Stimulated activated CD4-positive, alpha-beta T cell treated with anti-CD3 and anti-CD28 coated beads, Interleukin-2, amount 100 ng/mL, for 48 hours (primary cell): ENCODE results near the gene CHRNE.
"Not testable (repeated sequence)": the region's sequence is repeated elsewhere in the genome, so short reads cannot be mapped to it uniquely, and the experiment has no call there.

Experiments used
- DNase-seq, 2 donors: peaks; one replicate each; pipeline ENCODE4 v3.0.0-alpha.2; 2020

CHRNE gene

DNA sequence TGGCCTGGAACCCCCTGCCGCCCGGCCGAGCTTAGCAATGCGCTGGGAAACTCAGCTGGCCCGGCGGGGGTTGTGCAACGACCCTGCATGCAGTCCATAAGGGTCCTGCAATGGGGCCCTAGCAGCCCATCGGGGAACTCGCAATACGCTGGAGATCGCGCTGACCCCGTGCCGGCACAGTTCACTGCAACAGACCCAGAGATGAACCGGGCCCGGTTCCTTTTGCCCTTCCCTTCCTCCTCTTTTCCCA, 36.6 kb upstream of the CHRNE start:
- no peak for DNase-seq

- DNase-seq: no peak
Measured at GRCh38 chr17:4938688-4939545, 36.0 kb upstream of the CHRNE start.

GRCh38 chr17:4938069-4938491, 35.2 kb upstream of the CHRNE start:
- DNase-seq: no peak

GRCh38 chr17:4937553-4937952, 34.7 kb upstream of the CHRNE start:
- DNase-seq: no peak

GRCh38 chr17:4936436-4936835, 33.5 kb upstream of the CHRNE start:
- DNase-seq: no peak

GRCh38 chr17:4935650-4936049, 32.8 kb upstream of the CHRNE start:
- DNase-seq: no peak

- DNase-seq: no peak
Measured at GRCh38 chr17:4934173-4934979, 31.5 kb upstream of the CHRNE start.

DNA sequence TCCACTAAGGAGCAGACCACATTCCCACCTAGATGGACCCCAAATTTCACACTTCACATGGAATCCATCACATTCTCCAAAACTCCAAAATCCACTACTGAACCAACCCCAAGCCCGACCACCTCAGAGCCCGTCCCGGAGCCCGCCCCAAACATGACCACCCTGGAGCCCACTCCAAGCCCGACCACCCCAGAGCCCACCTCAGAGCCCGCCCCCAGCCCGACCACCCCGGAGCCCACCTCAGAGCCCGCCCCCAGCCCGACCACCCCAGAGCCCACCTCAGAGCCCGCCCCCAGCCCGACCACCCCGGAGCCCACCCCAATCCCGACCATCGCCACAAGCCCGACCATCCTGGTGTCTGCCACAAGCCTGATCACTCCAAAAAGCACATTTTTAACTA, 30.7 kb upstream of the CHRNE start:
- DNase-seq: no peak

DNA sequence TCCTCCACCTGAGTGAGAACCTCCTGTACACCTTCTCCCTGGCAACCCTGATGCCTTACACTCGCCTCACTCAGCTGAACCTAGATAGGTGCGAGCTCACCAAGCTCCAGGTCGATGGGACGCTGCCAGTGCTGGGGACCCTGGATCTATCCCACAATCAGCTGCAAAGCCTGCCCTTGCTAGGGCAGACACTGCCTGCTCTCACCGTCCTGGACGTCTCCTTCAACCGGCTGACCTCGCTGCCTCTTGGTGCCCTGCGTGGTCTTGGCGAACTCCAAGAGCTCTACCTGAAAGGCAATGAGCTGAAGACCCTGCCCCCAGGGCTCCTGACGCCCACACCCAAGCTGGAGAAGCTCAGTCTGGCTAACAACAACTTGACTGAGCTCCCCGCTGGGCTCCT, 29.9 kb upstream of the CHRNE start:
- DNase-seq: no peak

DNA sequence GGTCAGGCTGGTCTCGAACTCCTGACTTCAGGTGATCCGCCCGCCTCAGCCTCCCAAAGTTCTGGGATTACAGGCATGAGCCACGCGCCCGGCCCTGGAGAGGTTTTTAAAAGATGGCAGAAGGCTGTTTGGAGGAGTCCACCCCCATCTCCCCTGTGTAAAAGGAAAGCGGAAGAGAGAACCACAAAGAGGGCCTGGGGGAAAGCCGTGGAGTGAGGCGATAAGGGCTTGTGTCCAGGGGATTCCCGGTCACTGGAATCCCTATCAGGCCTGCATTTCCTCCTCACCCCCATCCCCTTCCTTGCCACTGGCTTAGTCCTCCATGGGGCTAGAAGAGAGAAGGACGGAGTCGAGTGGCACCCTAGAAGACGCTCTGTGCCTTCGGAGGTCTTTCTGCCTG, 29.1 kb upstream of the CHRNE start, which contains the start of gene GP1BA:
Gene GP1BA, plus strand, starts transcription at position 315 of the 400 bp plus-strand sequence. CDS start 328 bp downstream, outside the sequence.
- no peak for DNase-seq

- DNase-seq: no peak
Measured at GRCh38 chr17:4928881-4929280, 26.0 kb upstream of the CHRNE start.

DNA sequence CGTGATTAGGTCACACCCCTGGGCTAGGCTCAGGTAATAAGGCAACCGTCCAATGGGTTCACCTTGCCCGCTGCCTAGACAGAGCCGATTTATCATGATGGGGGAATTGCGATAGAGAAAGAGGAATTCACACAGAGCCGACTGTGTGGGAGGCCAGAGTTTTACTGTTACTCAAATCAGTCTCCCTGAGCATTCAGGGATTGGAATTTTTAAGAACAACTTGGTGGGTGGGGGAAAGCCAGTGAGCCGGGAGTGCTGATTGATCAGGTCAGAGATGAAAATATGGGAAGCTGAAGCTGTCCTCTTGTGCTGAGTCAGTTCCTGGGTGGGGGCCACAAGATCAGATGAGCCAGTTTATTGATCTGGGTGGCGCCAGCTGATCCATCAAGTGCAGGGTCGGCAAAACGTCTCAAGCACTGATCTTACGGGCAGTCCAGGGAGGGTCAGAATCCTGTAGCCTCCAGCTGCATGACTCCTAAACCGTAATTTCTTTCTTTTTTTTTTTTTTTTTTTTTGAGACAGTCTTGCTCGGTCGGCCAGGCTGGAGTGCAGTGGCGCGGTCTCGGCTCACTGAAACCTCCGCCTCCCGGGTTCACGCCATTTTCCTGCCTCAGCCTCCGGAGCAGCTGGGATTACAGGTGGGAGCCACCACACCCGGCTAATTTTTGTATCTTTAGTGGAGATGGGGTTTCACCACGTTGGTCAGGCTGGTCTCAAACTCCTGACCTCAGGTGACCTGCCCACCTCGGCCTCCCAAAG, 23.9 kb upstream of the CHRNE start:
- DNase-seq: not testable (repeated sequence)

- DNase-seq: no peak
Measured at GRCh38 chr17:4921320-4921719, 18.4 kb upstream of the CHRNE start.

GRCh38 chr17:4920351-4921048, 17.6 kb upstream of the CHRNE start:
- DNase-seq: no peak

DNA sequence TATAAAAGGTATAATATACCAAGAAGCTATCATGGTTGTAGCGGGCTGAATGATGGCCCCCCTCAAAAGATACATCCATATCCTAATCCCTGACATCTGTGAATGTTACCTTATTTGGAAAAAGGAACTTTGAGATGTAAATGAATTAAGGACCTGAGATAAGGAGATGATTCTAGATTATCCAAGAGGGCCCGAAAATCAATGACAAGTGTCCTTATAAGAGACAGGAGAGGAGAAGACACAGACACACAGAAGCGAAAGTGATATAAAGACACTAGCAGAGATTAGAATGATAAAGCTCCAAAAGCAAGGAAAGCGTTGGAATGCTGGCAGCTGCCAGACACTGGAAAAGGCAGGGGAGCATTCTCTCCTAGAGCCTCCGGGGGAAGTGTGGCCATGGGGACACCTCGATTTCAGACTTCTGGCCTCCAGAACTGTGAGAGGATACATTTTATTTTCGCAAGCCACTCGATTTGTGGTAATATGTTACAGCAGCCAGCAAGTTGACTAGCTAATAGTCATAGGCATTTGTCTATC, 16.7 kb upstream of the CHRNE start:
- no peak for DNase-seq

- DNase-seq: not testable (repeated sequence)
Measured at GRCh38 chr17:4914551-4914950, 11.7 kb upstream of the CHRNE start.

DNA sequence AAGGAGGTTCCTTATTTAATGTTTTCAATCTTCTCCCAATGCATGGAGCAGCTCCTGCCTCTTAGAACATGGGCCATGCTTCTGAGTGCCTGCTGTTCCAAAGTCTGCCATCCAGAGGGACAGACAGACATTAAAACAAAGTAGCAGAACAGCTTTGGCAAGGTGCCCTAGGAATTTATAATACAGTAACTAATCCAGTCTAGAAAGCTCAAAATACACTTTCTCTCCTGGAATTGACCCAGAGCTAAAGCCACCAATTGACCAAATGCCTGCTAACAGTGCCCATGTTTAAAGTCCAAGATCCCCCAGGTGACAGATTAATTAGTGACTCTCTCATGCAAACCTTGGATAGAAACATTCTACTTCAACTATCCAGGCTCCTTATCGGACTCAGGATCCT, 11.1 kb upstream of the CHRNE start:
- no peak for DNase-seq

GRCh38 chr17:4908711-4909496, 6.0 kb upstream of the CHRNE start:
- DNase-seq: peak; percentile 58 to 62

DNA sequence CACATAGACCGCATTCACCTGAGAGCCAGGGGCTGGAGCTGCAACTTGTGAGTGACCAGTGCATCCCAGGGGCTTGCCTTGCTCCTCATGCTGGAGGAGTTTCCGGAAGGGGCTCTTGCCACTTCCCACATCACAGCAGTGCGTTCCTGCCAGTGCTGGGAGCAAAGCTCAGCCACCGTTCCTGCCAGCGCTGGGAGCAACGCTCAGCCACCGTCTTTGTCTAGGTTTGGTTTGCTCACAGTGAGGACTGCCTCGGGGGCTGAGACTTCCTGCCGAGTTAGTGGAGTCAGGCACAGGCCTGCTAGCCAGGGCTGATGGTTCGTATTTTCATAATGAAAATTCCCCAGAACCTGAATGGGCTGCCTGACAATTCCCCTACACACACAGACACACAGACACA, 5.4 kb upstream of the CHRNE start:
- DNase-seq: no peak

- not testable (repeated sequence) for DNase-seq
Measured at GRCh38 chr17:4906642-4907041, 3.7 kb upstream of the CHRNE start.

DNA sequence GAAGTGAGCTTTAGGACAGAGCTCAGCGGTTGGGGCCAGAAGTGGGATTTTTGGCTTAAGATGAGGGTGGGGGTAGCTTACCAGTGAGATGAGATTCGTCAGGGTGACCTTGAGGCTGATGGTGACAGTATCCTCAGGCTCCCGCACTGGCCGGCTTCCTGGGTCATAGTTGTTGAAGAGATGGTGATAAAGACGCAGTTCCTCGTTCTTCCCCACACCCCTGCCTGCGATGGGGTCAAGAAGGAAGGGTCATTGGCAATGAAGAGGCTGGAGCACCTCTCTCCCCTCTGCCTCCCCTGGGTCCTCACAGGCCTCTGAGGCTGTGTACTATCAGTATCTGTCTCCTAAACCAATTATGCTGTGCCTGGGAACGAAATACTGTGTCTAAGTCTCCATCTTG, 358 bp downstream of the CHRNE start:
- DNase-seq: no peak
